HG02852 (cell line): ENCODE results near the gene BCL11B.

Experiments
- ATAC-seq: cut with Tn5 transposase; IDR thresholded peaks from one replicate; pipeline ENCODE4 v1.9.1; 2021; ENCODE audit warnings: mild to moderate bottlenecking, moderate library complexity; ENCODE audit not compliant: unreplicated experiment

The BCL11B gene

GRCh38 chr14:99268810-99269707 is 2.9 kb downstream of the BCL11B start:
- ATAC-seq, result no peak

- ATAC-seq, result no peak
Measured at GRCh38 chr14:99267837-99268781, 3.9 kb downstream of the BCL11B start.

- ATAC-seq, result no peak
Measured at GRCh38 chr14:99267381-99267780, 4.6 kb downstream of the BCL11B start.

- peak; percentile 59 for ATAC-seq
Measured at GRCh38 chr14:99266181-99267178, 5.5 kb downstream of the BCL11B start.

GRCh38 chr14:99265571-99265970 is 6.4 kb downstream of the BCL11B start:
- no peak for ATAC-seq

- ATAC-seq, result no peak
Measured at GRCh38 chr14:99264691-99265450, 7.1 kb downstream of the BCL11B start.

GRCh38 chr14:99263564-99264330 is 8.2 kb downstream of the BCL11B start:
- ATAC-seq, result no peak

GRCh38 chr14:99262977-99263448 is 9.0 kb downstream of the BCL11B start:
- no peak for ATAC-seq

- ATAC-seq, result no peak
Measured at GRCh38 chr14:99261912-99262787, 9.8 kb downstream of the BCL11B start.

- ATAC-seq, result no peak
Measured at GRCh38 chr14:99260587-99261551, 11.1 kb downstream of the BCL11B start.

- ATAC-seq, result no peak
Measured at GRCh38 chr14:99260116-99260515, 11.9 kb downstream of the BCL11B start.

- no peak for ATAC-seq
Measured at GRCh38 chr14:99258876-99259726, 12.9 kb downstream of the BCL11B start.

- ATAC-seq, result no peak
Measured at GRCh38 chr14:99258341-99258861, 13.6 kb downstream of the BCL11B start.

GRCh38 chr14:99257673-99258221 is 14.2 kb downstream of the BCL11B start:
- ATAC-seq, result no peak

GRCh38 chr14:99257122-99257672 is 14.8 kb downstream of the BCL11B start:
- no peak for ATAC-seq
